GM18858 (cell line): ENCODE data around the gene NPIPB4.
A peak's percentile ranks its signal among the peaks of the same experiment; 100 is the strongest.
"Not testable (repeated sequence)": the region's sequence is repeated elsewhere in the genome, so short reads cannot be mapped to it uniquely, and the experiment has no call there.

Experiments used
- ATAC-seq: cut with Tn5 transposase; IDR thresholded peaks from one replicate; pipeline ENCODE4 v1.9.1; 2021; ENCODE audit not compliant: unreplicated experiment

NPIPB4 gene

GRCh38 chr16:21857656-21858055 lies at the start of gene NPIPB4:
TSS of gene NPIPB4 (minus strand) at chr16:21857756. CDS start at chr16:21857378, 378 bp downstream.
- not testable (repeated sequence) for ATAC-seq

- not testable (repeated sequence) for ATAC-seq
Observed at GRCh38 chr16:21898998-21899397, 41.4 kb upstream of the NPIPB4 start.

GRCh38 chr16:21881988-21882387 lies 24.4 kb upstream of the NPIPB4 start:
- ATAC-seq, result not testable (repeated sequence)

- ATAC-seq, result not testable (repeated sequence)
Observed at GRCh38 chr16:21837186-21837585, 20.4 kb downstream of the NPIPB4 start.

- not testable (repeated sequence) for ATAC-seq
Observed at GRCh38 chr16:21836334-21836733, 21.2 kb downstream of the NPIPB4 start.

- not testable (repeated sequence) for ATAC-seq
Observed at GRCh38 chr16:21835747-21836146, 21.8 kb downstream of the NPIPB4 start.

GRCh38 chr16:21834211-21834610 lies 23.3 kb downstream of the NPIPB4 start:
- ATAC-seq, result not testable (repeated sequence)

GRCh38 chr16:21829929-21830328 lies 27.6 kb downstream of the NPIPB4 start:
- ATAC-seq, result not testable (repeated sequence)

GRCh38 chr16:21826067-21826706 lies 31.4 kb downstream of the NPIPB4 start:
- ATAC-seq, result not testable (repeated sequence)

- ATAC-seq, result not testable (repeated sequence)
Observed at GRCh38 chr16:21825526-21825925, 32.0 kb downstream of the NPIPB4 start.

- not testable (repeated sequence) for ATAC-seq
Observed at GRCh38 chr16:21823258-21823657, 34.3 kb downstream of the NPIPB4 start.

GRCh38 chr16:21820908-21821465 lies 36.6 kb downstream of the NPIPB4 start:
- ATAC-seq, result not testable (repeated sequence)

GRCh38 chr16:21820028-21820907 lies 37.3 kb downstream of the NPIPB4 start:
- ATAC-seq, result peak; percentile 84

GRCh38 chr16:21819617-21820016 lies 37.9 kb downstream of the NPIPB4 start:
- ATAC-seq, result not testable (repeated sequence)

- ATAC-seq, result not testable (repeated sequence)
Observed at GRCh38 chr16:21817012-21817411, 40.5 kb downstream of the NPIPB4 start.

- not testable (repeated sequence) for ATAC-seq
Observed at GRCh38 chr16:21815694-21816093, 41.9 kb downstream of the NPIPB4 start.

GRCh38 chr16:21802375-21802663 lies 55.2 kb downstream of the NPIPB4 start:
- not testable (repeated sequence) for ATAC-seq

- not testable (repeated sequence) for ATAC-seq
Observed at GRCh38 chr16:21801538-21802374, 55.8 kb downstream of the NPIPB4 start.

GRCh38 chr16:21798601-21799000 lies 59.0 kb downstream of the NPIPB4 start:
- not testable (repeated sequence) for ATAC-seq

- ATAC-seq, result not testable (repeated sequence)
Observed at GRCh38 chr16:21793310-21793709, 64.2 kb downstream of the NPIPB4 start.

GRCh38 chr16:21790506-21790905 lies 67.0 kb downstream of the NPIPB4 start:
- ATAC-seq, result peak; percentile 66
